ENCODE data around the gene CAMK2A. TPM values are rescaled to one million over a fixed set of nuclear protein-coding genes. Genes with fewer than 3 reads are reported as not detected.

CAMK2A gene
- total RNA-seq, 2 experiments from 2014 or later: not detected

DNA sequence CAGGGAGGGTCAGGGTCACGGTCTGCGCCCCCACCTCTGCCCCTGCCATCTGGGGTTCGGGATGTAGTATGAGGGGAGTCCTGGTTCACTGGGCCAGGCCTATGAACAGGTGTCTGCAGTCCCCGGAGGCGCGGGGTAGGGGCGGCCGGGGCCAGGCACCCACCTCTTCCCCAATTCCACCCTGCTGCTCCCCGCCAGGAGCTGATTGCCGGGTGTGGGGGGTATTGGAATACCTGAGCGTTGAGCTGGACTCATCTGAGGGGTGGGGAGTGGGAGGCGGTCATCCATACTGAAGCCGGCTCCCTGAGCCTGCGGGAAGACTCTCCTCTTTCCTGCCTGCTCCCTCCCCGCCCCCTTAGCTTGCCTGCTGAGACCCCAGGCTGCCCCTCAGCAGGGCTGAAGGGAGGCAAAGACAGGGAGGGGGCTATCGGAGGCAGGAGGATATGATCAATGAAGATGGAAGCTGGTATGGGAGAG is 99.0 kb downstream of the CAMK2A start:
- no peak overlapping the region for H3K4me3 Mint-ChIP-seq
- H3K36me3 Mint-ChIP-seq (ENCODE audit: low read depth): no peaks in the 10 kb centered on the region
- no peaks in the 10 kb centered on the region for H3K4me1 Mint-ChIP-seq
- no peaks in the 10 kb centered on the region for H3K9me3 Mint-ChIP-seq
- no peak overlapping the region for H3K27ac Mint-ChIP-seq
- ChIA-PET CTCF (interaction anchor here (1.0 kb wide), 1 partner anchor 15 kb away, joined by 3 read pairs; no protein-coding TSS in a partner anchor), POLR2A (no interaction called here)
- DNase-seq: no peak
- H3K27me3 Mint-ChIP-seq: peaks cover 43% of the 10 kb centered on the region

DNA sequence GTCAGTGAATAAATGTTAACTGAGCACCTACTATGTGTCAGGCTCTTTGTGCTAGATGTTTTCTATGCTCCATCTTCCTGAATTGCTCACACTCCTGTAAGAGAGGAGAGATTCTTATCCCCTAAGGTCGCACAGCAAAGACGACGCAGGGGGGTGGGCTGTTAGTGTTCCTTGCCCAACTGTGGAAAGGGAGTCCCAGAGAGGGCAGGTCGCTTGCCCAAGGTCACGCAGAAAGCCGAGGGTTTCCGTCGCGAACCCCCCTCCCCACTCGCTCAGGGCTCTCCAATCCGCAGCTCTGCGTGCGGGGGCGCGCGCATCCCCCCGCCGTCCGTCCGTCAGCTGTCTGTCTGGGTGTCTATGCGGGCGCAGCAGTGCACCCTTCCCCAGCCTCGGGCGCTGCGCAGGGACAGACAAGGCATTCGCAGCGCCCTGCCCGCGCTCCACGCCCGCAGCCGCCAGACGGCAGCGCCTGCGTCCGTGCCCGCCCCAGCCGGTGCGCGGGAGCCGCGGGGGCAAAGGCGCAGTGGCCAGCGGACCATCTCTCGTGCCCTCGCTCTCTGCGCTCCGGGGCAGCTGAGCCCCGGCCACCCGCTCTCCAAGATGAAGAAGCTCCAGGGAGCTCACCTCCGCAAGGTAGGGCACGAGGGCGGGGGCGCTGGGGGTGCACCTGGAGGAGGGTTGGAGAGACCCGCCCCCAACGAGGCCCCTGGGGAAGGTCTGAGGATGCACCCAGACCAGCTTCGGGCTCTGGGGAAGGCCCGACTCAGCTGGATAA is 99.7 kb downstream of the CAMK2A start, which contains the start of gene SLC6A7:
TSS of gene SLC6A7 (plus strand) at position 335 of the 775 bp plus-strand sequence. CDS start at position 601, 266 bp downstream.
- H3K9me3 Mint-ChIP-seq: no peaks in the 10 kb centered on the region
- ChIA-PET POLR2A (no interaction called here), CTCF (interaction anchor here (1.0 kb wide), 1 partner anchor 14 kb away, joined by 3 read pairs; no protein-coding TSS in a partner anchor)
- peaks cover 43% of the 10 kb centered on the region for H3K27me3 Mint-ChIP-seq
- no peak within 1 kb of the TSS for H3K27ac Mint-ChIP-seq
- no peak within 1 kb of the TSS for H3K4me3 Mint-ChIP-seq
- no peaks in the 10 kb centered on the region for H3K36me3 Mint-ChIP-seq (ENCODE audit: low read depth)
- DNase-seq: no peak
- no peaks in the 10 kb centered on the region for H3K4me1 Mint-ChIP-seq

DNA sequence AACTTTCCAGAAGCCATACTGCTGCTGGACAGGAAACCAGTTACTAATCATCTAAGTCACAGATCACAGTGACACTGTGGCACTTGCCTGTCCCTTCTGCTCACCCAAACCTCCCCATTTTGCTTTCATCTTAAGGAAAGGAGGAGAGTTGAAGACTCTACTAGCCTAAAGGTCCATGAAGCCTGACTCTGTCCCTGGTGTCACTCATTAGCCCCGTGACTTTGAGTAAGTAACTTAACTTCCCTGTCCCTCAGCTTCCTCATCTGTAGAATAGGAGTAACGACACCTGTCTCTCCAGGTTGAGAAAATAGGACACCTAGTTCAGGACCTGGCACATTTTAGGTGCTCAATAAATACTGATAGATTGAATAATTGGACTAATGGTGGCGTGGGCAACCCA is 100.2 kb downstream of the CAMK2A start:
- H3K4me3 Mint-ChIP-seq: no peak overlapping the region
- H3K36me3 Mint-ChIP-seq (ENCODE audit: low read depth): no peaks in the 10 kb centered on the region
- ChIA-PET CTCF (interaction anchor here (0.8 to 1.0 kb wide), 2 partner anchors 13 to 26 kb away, joined by 3 read pairs; no protein-coding TSS in a partner anchor), POLR2A (no interaction called here)
- peaks cover 43% of the 10 kb centered on the region for H3K27me3 Mint-ChIP-seq
- no peaks in the 10 kb centered on the region for H3K4me1 Mint-ChIP-seq
- no peaks in the 10 kb centered on the region for H3K9me3 Mint-ChIP-seq
- H3K27ac Mint-ChIP-seq: no peak overlapping the region
- DNase-seq: no peak

DNA sequence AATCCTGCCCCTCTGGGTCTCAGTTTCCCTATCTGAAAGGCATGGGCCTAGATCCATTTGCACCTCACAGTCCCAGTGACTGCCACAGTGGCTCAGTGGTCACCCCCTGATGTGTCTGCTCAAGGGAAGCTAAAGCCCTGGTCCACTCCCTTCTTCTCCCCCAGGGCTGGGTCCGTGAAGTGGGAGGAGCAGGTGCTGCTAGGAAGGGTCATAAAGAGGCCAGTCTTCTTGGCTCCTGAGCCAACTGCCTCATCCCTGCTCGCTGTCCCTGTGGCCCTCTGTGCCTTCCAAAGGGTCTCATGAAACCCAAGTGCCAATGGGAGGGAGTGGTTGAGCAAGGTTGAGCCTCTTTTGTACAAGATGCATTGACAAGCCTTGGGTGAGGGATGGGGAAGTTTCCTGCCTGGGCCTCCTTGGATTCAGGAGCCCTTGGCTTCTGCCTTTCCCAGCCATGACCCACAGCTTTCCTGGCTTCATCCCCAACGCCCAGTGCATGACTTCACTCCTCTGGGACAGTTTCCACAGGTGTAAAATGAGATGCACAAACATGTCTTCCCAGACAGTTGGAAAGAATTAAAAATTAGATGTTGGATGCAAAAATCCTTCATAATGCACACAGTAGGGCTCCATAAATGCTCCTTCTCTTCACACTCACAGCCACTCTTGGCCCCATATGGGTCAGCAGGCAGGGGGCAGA is 101.3 kb downstream of the CAMK2A start:
- H3K9me3 Mint-ChIP-seq: no peaks in the 10 kb centered on the region
- peak overlapping the region; percentile 25 for H3K27ac Mint-ChIP-seq
- H3K4me3 Mint-ChIP-seq: no peak overlapping the region
- POLR2A ChIA-PET: no interaction called here
- DNase-seq: no peak
- H3K36me3 Mint-ChIP-seq (ENCODE audit: low read depth): no peaks in the 10 kb centered on the region
- CTCF ChIA-PET: interaction anchor here (0.8 to 1.2 kb wide), 3 partner anchors 10 to 25 kb away, joined by 3 to 6 read pairs (median 3); no protein-coding TSS in a partner anchor
- no peaks in the 10 kb centered on the region for H3K4me1 Mint-ChIP-seq
- H3K27me3 Mint-ChIP-seq: peaks cover 39% of the 10 kb centered on the region

DNA sequence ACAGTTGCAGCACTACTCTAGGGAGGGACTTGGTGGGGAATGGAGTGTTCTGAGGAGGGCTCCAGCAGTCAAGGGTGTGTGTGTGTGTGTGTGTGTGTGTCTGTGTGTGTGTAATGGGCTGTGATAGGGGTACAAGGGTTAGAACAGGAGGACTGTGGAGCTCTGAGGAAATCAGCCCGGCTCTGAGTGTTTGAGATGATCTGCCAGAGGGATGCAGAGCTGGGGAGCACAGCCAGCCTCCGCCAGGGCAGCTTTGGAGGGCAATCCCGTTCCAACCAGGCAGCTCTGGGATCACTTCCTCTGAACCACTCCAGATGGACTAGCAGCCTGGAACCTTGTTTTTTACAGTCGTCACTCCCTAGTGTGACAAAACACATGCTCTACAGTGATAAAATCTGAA is 102.7 kb downstream of the CAMK2A start:
- CTCF ChIA-PET: interaction anchor here (0.9 kb wide), 1 partner anchor 19 kb away, joined by 3 read pairs; no protein-coding TSS in a partner anchor
- no peak for DNase-seq
- Mint-ChIP-seq H3K27ac (no peak overlapping the region), H3K9me3 (no peaks in the 10 kb centered on the region), H3K27me3 (peaks cover 36% of the 10 kb centered on the region), H3K4me1 (no peaks in the 10 kb centered on the region), H3K36me3 (ENCODE audit: low read depth) (no peaks in the 10 kb centered on the region), H3K4me3 (no peak overlapping the region)
- POLR2A ChIA-PET: no interaction called here

DNA sequence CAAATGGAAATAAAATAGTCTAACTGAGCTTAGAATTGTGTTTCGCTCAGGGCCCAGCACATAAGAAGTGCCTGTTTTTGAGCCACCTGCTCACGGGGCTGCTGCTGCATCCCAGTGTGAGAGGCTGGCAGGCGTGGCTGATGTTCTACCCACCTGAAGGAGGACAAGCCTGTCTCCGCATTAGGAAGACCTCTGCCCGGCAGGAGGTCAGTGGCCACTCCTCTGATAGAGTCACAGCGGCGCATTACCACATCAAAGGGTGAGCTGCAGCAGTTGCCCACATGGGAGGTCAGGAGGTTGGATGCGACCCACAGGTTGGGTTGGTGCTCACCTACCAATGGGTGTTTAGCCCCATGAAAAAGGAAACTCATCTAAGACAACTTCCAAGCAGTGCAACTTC is 103.4 kb downstream of the CAMK2A start:
- Mint-ChIP-seq H3K9me3 (no peaks in the 10 kb centered on the region), H3K36me3 (ENCODE audit: low read depth) (no peaks in the 10 kb centered on the region), H3K27me3 (peaks cover 30% of the 10 kb centered on the region), H3K4me3 (no peak overlapping the region), H3K27ac (no peak overlapping the region), H3K4me1 (no peaks in the 10 kb centered on the region)
- DNase-seq: no peak
- CTCF ChIA-PET: interaction anchor here (0.9 kb wide), 1 partner anchor 18 kb away, joined by 3 read pairs; no protein-coding TSS in a partner anchor
- POLR2A ChIA-PET: no interaction called here

DNA sequence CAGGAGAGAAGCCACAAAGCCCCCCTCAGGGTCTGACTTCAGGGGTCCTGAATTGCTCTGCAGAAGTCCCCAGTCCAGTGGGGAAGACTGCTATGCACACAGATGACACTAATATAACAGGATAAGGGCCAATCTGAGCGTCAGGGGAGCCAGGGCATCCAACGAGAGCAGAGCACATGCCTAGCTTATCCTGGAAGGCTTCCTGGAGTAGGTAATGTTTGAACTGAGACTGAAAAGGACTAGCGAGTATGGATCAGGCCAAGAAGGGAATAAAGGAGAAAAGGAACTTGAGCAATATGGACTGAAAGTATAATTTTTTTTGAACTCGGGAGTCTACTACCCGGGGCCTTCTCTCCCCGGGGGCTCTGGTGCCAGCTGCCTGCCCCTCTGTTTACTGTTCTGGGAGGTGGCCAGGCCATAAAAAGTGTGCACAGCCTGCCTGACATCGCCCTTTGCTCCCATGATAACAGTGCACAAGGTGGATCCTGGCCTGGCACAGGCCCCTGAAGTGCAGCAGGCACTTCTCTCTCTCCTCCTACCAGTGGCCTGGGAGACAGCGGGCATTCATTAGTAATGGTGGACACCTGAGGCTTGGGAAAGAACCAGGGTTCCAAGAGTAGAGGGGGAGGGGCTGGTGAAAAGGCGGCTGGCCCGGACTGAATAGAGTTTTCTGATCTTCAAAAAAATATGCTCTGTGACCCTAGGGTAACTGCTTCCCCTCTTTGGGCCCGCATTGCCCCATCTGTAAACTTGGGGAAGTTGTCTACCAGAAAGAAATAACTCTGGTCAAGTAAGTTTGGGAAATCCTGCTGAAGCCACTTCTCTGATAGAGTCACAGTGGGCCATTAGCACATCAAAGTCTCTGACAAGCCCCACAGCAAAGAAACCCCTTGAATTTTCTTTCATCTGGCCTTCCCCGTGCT is 104.3 kb downstream of the CAMK2A start:
- Mint-ChIP-seq H3K4me1 (no peaks in the 10 kb centered on the region), H3K36me3 (ENCODE audit: low read depth) (no peaks in the 10 kb centered on the region), H3K9me3 (no peaks in the 10 kb centered on the region), H3K4me3 (no peak overlapping the region), H3K27ac (no peak overlapping the region), H3K27me3 (peaks cover 22% of the 10 kb centered on the region)
- POLR2A ChIA-PET: no interaction called here
- CTCF ChIA-PET: interaction anchor here (1.3 kb wide), 1 partner anchor 9 kb away, joined by 3 read pairs; no protein-coding TSS in a partner anchor
- DNase-seq: no peak

DNA sequence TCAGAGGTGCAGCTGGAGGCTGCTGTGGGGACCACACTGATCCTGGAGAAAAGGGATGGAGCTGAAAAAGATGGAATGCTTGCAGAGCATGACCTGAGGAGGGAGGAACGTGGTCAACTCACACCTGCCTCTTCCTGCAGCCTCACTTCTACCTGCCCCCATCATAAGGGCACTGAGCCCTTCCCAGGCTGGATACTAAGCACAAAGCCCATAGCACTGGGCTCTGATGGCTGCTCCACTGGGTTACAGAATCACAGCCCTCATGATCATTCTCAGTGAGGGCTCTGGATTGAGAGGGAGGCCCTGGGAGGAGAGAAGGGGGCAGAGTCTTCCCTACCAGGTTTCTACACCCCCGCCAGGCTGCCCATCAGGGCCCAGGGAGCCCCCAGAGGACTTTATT is 105.6 kb downstream of the CAMK2A start:
- no peak overlapping the region for H3K27ac Mint-ChIP-seq
- no peaks in the 10 kb centered on the region for H3K4me1 Mint-ChIP-seq
- H3K4me3 Mint-ChIP-seq: no peak overlapping the region
- CTCF ChIA-PET: interaction anchor here (1.3 kb wide), 1 partner anchor 8 kb away, joined by 3 read pairs; no protein-coding TSS in a partner anchor
- H3K27me3 Mint-ChIP-seq: peaks cover 14% of the 10 kb centered on the region
- H3K36me3 Mint-ChIP-seq (ENCODE audit: low read depth): no peaks in the 10 kb centered on the region
- no peaks in the 10 kb centered on the region for H3K9me3 Mint-ChIP-seq
- no peak for DNase-seq
- POLR2A ChIA-PET: no interaction called here

DNA sequence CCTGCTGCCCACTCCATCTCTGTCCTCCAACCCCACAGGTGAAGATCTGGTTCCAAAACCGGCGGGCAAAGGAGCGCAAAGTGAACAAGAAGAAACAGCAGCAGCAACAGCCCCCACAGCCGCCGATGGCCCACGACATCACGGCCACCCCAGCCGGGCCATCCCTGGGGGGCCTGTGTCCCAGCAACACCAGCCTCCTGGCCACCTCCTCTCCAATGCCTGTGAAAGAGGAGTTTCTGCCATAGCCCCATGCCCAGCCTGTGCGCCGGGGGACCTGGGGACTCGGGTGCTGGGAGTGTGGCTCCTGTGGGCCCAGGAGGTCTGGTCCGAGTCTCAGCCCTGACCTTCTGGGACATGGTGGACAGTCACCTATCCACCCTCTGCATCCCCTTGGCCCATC is 106.1 kb downstream of the CAMK2A start:
- Mint-ChIP-seq H3K4me1 (no peaks in the 10 kb centered on the region), H3K4me3 (no peak overlapping the region), H3K27ac (no peak overlapping the region), H3K27me3 (peaks cover 10% of the 10 kb centered on the region), H3K9me3 (no peaks in the 10 kb centered on the region), H3K36me3 (ENCODE audit: low read depth) (no peaks in the 10 kb centered on the region)
- ChIA-PET CTCF (no interaction called here), POLR2A (no interaction called here)
- DNase-seq: no peak

DNA sequence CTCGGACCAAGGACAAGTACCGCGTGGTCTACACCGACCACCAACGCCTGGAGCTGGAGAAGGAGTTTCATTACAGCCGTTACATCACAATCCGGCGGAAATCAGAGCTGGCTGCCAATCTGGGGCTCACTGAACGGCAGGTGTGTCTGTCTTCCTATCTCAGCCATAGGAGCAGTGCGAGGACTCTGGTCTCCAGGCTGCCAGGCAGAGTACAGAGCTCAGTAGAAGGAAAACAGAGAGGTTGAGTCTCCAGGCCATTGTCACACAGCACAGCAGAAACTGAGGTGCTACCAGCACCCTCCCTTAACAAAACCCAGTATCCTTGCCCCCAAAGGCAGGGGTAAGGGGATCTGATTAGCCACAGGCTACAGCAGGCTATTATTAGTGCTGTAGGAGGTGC is 106.8 kb downstream of the CAMK2A start:
- CTCF ChIA-PET: no interaction called here
- no peak for DNase-seq
- Mint-ChIP-seq H3K27ac (no peak overlapping the region), H3K4me3 (no peak overlapping the region), H3K27me3 (peaks cover 10% of the 10 kb centered on the region), H3K36me3 (ENCODE audit: low read depth) (no peaks in the 10 kb centered on the region), H3K4me1 (no peaks in the 10 kb centered on the region), H3K9me3 (no peaks in the 10 kb centered on the region)
- POLR2A ChIA-PET: no interaction called here

DNA sequence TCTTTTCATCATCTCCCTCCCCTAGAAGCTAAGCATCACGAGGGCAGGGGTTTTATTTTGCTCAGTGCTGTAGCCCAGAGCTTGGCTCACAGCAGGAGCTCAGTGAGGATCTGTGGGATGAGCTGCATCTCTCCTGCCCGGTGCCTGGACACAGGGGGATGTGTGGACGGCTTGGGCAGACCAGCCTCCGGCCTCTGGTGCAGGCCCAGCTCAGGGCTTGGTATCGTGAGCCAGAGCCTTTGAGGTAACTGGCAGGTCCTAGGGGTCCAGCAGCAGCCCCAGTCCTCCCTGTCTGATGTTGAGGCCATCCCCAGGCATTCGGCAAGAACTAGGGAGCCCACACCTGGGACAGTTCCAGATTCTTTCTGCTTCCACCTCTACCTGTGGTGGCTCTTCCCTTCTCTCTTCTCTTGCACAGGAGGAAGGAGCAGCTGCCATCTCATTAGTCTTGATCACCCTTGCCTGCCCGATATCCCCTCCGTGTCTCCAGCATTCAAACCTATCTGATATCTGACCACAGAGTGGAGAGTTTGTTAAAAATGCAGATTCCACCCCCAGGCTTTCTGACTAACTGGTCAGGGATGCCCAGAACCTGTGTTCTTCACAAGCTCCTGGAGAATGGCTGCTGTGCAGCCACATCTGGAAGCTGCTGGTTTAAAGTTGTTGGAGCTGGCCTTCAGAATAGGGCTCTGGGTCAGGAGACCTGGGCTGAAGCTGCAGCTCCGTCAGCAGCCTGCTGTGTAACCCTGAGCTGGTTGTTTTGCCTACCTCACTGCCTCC is 107.6 kb downstream of the CAMK2A start:
- POLR2A ChIA-PET: no interaction called here
- no peak for DNase-seq
- H3K4me3 Mint-ChIP-seq: no peak overlapping the region
- no peaks in the 10 kb centered on the region for H3K9me3 Mint-ChIP-seq
- no peak overlapping the region for H3K27ac Mint-ChIP-seq
- CTCF ChIA-PET: interaction anchor here (1.1 kb wide), 1 partner anchor 9 kb away, joined by 4 read pairs; no protein-coding TSS in a partner anchor
- H3K4me1 Mint-ChIP-seq: no peaks in the 10 kb centered on the region
- no peaks in the 10 kb centered on the region for H3K36me3 Mint-ChIP-seq (ENCODE audit: low read depth)
- peaks cover 4% of the 10 kb centered on the region for H3K27me3 Mint-ChIP-seq

DNA sequence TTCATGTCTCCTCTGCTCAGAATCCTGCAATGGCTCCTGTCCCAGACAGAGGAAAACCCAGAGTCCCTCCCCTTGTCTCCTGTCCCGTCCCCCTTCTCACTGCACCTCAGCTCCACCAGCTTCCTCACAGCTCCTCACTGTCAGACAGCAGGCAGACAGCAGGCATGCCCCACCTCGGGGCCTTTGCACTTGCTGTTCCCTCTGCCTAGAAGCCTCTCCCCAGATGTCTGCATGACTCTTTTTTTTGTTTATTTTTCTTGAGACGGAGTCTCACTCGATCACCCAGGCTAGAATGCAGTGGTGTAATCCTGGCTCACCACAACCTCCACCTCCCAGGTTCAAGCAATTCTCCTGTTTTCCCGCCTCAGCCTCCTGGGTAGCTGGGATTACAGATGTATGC is 108.5 kb downstream of the CAMK2A start:
- CTCF ChIA-PET: no interaction called here
- peaks cover 2% of the 10 kb centered on the region for H3K27me3 Mint-ChIP-seq
- H3K27ac Mint-ChIP-seq: no peak overlapping the region
- H3K9me3 Mint-ChIP-seq: no peaks in the 10 kb centered on the region
- POLR2A ChIA-PET: no interaction called here
- H3K36me3 Mint-ChIP-seq (ENCODE audit: low read depth): no peaks in the 10 kb centered on the region
- no peak for DNase-seq
- no peaks in the 10 kb centered on the region for H3K4me1 Mint-ChIP-seq
- no peak overlapping the region for H3K4me3 Mint-ChIP-seq
